HepG2 (cell line): ENCODE results near the gene GRM1. TPM values are rescaled to one million over a fixed set of nuclear protein-coding genes. Genes with fewer than 3 reads are reported as not detected.

Experiments
- ATAC-seq: fragments of 200-7000 bp; cut with Tn5 transposase; 3 replicates; pipeline ENCODE4 v1.9.1; 2020; ENCODE audit warnings: mild to moderate bottlenecking, moderate library complexity
- BruUV-seq: library from RNA; stranded (reverse); fragments of 400-500 nt; replicated peaks from 2 replicates; lab custom pipeline; 2021; lab: Mats Ljungman, UMichigan
- CTCF ChIA-PET: fragments of 300-600 bp; formaldehyde crosslinking; extraction: SDS; loops from one replicate; lab custom pipeline; 2021; ENCODE audit warnings: low total read pairs, inconsistent platforms, low intra/inter-chr PET ratio; lab: Yijun Ruan, JAX
- POLR2A ChIA-PET: fragments of 350-600 bp; sonication (Branson Sonifier 250); formaldehyde crosslinking; loops from one replicate; lab custom pipeline; 2020; ENCODE audit warnings: antibody characterized with exemption, inconsistent platforms; lab: Yijun Ruan, JAX
- DNase-seq: peaks from one replicate; pipeline ENCODE4 v3.0.0-alpha.2; 2015; ENCODE audit warnings: low spot score
- FAIRE-seq: peaks from 3 replicates; lab custom pipeline; 2011; peaks lifted over from hg19 to GRCh38; lab: Jason Lieb, UNC
- H2AFZ ChIP-seq: one replicate; pipeline ENCODE4 v1.6.1; 2011; ENCODE audit warnings: low read length, inconsistent platforms
- H3K27ac ChIP-seq: fragments of 300-600 bp; 3 replicates; pipeline ENCODE4 v1.8.0; 2011; ENCODE audit warnings: mixed run types, mild to moderate bottlenecking, mixed read lengths, low read length, inconsistent platforms; ENCODE audit not compliant: insufficient read depth; ENCODE audit errors: extremely low read length
- H3K27me3 ChIP-seq, 2 experiments: fragments of 200-600 bp in 1 of 2; 2 replicates in 1 of 2; 3 replicates in 1 of 2; pipeline versions ENCODE4 v1.6.0 to v1.8.0; 2011; ENCODE audit warnings: low read length in 2 of 2, mild to moderate bottlenecking in 2 of 2, moderate library complexity in 2 of 2, inconsistent platforms in 1 of 2; ENCODE audit not compliant: insufficient read depth in 2 of 2, control insufficient read depth in 1 of 2
- H3K36me3 ChIP-seq, 2 experiments: fragments of 200-600 bp in 1 of 2; replicated peaks in 1 of 2; 2 replicates in 1 of 2; 3 replicates in 1 of 2; pipeline versions ENCODE4 v1.5.1 to v1.8.0; 2011; ENCODE audit warnings: low read length in 2 of 2, inconsistent platforms in 1 of 2; ENCODE audit not compliant: insufficient read depth in 2 of 2, control insufficient read depth in 1 of 2
- H3K4me1 ChIP-seq: 2 replicates; pipeline ENCODE4 v1.5.1; 2012; ENCODE audit warnings: low read length, inconsistent platforms; ENCODE audit not compliant: insufficient read depth
- H3K4me2 ChIP-seq: 2 replicates; pipeline ENCODE4 v1.6.0; 2011; ENCODE audit warnings: low read depth, low read length, inconsistent platforms
- H3K4me3 ChIP-seq, 3 experiments: fragments of 200-600 bp in 1 of 3; sonication (generic), shearing (Covaris generic) in 1 of 3; replicated peaks in 1 of 3; 2 replicates each; pipeline ENCODE4 v1.5.1; 2011 to 2016; ENCODE audit warnings: low read length in 3 of 3, inconsistent platforms in 2 of 3, low read depth in 2 of 3, mild to moderate bottlenecking in 2 of 3, control low read depth in 1 of 3, mixed read lengths in 1 of 3; ENCODE audit not compliant: insufficient read depth in 1 of 3
- H3K79me2 ChIP-seq: one replicate; pipeline ENCODE4 v1.6.1; 2011; ENCODE audit warnings: low read length, inconsistent platforms; ENCODE audit not compliant: insufficient read depth
- H3K9ac ChIP-seq: 2 replicates; pipeline ENCODE4 v1.6.0; 2011; ENCODE audit warnings: mild to moderate bottlenecking, low read depth, low read length, inconsistent platforms; ENCODE audit not compliant: insufficient read depth
- H3K9me3 ChIP-seq: 2 replicates; pipeline ENCODE4 v1.5.1; 2012; ENCODE audit warnings: mild to moderate bottlenecking, low read length
- H4K20me1 ChIP-seq: 2 replicates; pipeline ENCODE4 v1.6.0; 2011; ENCODE audit warnings: inconsistent platforms, mild to moderate bottlenecking, low read length, moderate library complexity; ENCODE audit not compliant: insufficient read depth
- MAFF ChIP-seq: IDR thresholded peaks from 2 replicates; pipeline ENCODE4 v1.6.1; 2011; ENCODE audit warnings: low read depth, low read length, improper control_type of control experiment
- MAFK ChIP-seq, 2 experiments: IDR thresholded peaks in 1 of 2; conservative IDR thresholded peaks in 1 of 2; 2 replicates each; pipeline ENCODE4 v1.6.1; 2011; ENCODE audit warnings: improper control_type of control experiment in 2 of 2, low read length in 2 of 2
- NR0B2 ChIP-seq: sonication (generic); formaldehyde crosslinking; IDR thresholded peaks from 2 replicates; pipeline ENCODE4 v1.4.0; 2020; ENCODE audit warnings: mild to moderate bottlenecking, missing genetic modification reagents
- PITX1 ChIP-seq: sonication (generic); formaldehyde crosslinking; IDR thresholded peaks from 2 replicates; pipeline ENCODE4 v1.5.1; 2020; ENCODE audit warnings: mild to moderate bottlenecking, missing genetic modification reagents
- PTBP1 ChIP-seq: fragments of 200-400 bp; formaldehyde crosslinking; IDR thresholded peaks from 2 replicates; pipeline ENCODE4 v1.6.1; 2018; ENCODE audit warnings: low read length, low read depth; ENCODE audit not compliant: poor library complexity, severe bottlenecking
- SP140L ChIP-seq: sonication (generic); formaldehyde crosslinking; IDR thresholded peaks from 2 replicates; pipeline ENCODE4 v1.4.0; 2020; ENCODE audit warnings: missing genetic modification reagents, borderline replicate concordance
- SRSF4 ChIP-seq: fragments of 200-400 bp; formaldehyde crosslinking; IDR thresholded peaks from one replicate; pipeline ENCODE4 v1.6.1; 2018; ENCODE audit warnings: mild to moderate bottlenecking, low read depth, low read length, moderate library complexity; ENCODE audit not compliant: poor library complexity, severe bottlenecking
- THRA ChIP-seq: sonication (generic); formaldehyde crosslinking; IDR thresholded peaks from 2 replicates; pipeline ENCODE4 v1.4.0; 2020; ENCODE audit warnings: missing genetic modification reagents, borderline replicate concordance
- ZFP90 ChIP-seq: sonication (generic); formaldehyde crosslinking; IDR thresholded peaks from 2 replicates; pipeline ENCODE4 v1.8.0; 2022; ENCODE audit warnings: missing genetic modification reagents, mild to moderate bottlenecking, inconsistent platforms, borderline replicate concordance
- ZIK1 ChIP-seq: sonication (generic); formaldehyde crosslinking; IDR thresholded peaks from 2 replicates; pipeline ENCODE4 v1.5.0; 2020; ENCODE audit warnings: mild to moderate bottlenecking, low read depth, missing genetic modification reagents, borderline replicate concordance
- ZMAT5 ChIP-seq: sonication (generic); formaldehyde crosslinking; IDR thresholded peaks from 2 replicates; pipeline ENCODE4 v1.5.0; 2020; ENCODE audit warnings: mild to moderate bottlenecking, low read depth, missing genetic modification reagents, borderline replicate concordance
- ZNF292 ChIP-seq: sonication (generic); formaldehyde crosslinking; IDR thresholded peaks from 2 replicates; pipeline ENCODE4 v1.8.1; 2022; ENCODE audit warnings: mild to moderate bottlenecking, low read depth, missing genetic modification reagents, borderline replicate concordance
- WGBS: methylation state at CpG from one replicate; pipeline ENCODE4 v1.1.6; 2017; ENCODE audit warnings: low lambda C conversion rate; 5-methylcytosine and 5-hydroxymethylcytosine counted together
- in situ Hi-C: cut with HindIII; loops from 2 replicates; pipeline ENCODE4 v1.10.0; 2017; ENCODE audit warnings: low pct_unique_long_range_greater_than_20kb; ENCODE audit not compliant: extremely low pct_ligation_motif_present
- intact Hi-C: fragments of 100-400 bp; cut with micrococcal nuclease; formaldehyde crosslinking; loops from one replicate; pipeline ENCODE4 v1.10.0; 2022; ENCODE audit not compliant: unreplicated experiment
- polyA plus RNA-seq, 8 experiments: library from polyadenylated mRNA; depleted of rRNA in 3 of 8; stranded (reverse) in 7 of 8; unstranded in 1 of 8; fragments of >200 nt; fragmentation: Illumina TruSeq in 4 of 8; extraction: Trizol in 4 of 8; gene quantifications; 2 replicates each; pipeline versions ENCODE4 v1.2.1 to v1.2.3, GENCODE V29; 2011 to 2016; ENCODE audit warnings: low read depth in 4 of 8, missing spikeins in 1 of 8, mixed read lengths in 1 of 8; ENCODE audit not compliant: insufficient read depth in 1 of 8
- total RNA-seq, 5 experiments: library from RNA; depleted of rRNA; stranded (reverse); fragments of >200 nt; fragmentation: Illumina TruSeq; extraction: Trizol; gene quantifications; 2 replicates each; pipeline ENCODE4 v1.2.3, GENCODE V29; 2016; ENCODE audit warnings: low read depth in 1 of 5
- TF ChIP-seq, protein P1 (sequence below): IDR thresholded peaks from 2 replicates; pipeline ENCODE4 v1.4.0; 2020; ENCODE audit warnings: mild to moderate bottlenecking, missing genetic modification reagents

Gene GRM1
- total and polyA plus RNA-seq, 2 of the 13 experiments (the other 11 are each of a cell fraction or from before 2014, with no cell fraction given): 0.09 TPM; not detected in 1

- TF ChIP-seq, protein P1, sequence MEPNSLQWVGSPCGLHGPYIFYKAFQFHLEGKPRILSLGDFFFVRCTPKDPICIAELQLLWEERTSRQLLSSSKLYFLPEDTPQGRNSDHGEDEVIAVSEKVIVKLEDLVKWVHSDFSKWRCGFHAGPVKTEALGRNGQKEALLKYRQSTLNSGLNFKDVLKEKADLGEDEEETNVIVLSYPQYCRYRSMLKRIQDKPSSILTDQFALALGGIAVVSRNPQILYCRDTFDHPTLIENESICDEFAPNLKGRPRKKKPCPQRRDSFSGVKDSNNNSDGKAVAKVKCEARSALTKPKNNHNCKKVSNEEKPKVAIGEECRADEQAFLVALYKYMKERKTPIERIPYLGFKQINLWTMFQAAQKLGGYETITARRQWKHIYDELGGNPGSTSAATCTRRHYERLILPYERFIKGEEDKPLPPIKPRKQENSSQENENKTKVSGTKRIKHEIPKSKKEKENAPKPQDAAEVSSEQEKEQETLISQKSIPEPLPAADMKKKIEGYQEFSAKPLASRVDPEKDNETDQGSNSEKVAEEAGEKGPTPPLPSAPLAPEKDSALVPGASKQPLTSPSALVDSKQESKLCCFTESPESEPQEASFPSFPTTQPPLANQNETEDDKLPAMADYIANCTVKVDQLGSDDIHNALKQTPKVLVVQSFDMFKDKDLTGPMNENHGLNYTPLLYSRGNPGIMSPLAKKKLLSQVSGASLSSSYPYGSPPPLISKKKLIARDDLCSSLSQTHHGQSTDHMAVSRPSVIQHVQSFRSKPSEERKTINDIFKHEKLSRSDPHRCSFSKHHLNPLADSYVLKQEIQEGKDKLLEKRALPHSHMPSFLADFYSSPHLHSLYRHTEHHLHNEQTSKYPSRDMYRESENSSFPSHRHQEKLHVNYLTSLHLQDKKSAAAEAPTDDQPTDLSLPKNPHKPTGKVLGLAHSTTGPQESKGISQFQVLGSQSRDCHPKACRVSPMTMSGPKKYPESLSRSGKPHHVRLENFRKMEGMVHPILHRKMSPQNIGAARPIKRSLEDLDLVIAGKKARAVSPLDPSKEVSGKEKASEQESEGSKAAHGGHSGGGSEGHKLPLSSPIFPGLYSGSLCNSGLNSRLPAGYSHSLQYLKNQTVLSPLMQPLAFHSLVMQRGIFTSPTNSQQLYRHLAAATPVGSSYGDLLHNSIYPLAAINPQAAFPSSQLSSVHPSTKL (CRISPR knock-in tag): no peak
- no peak for TF ChIP-seq ZMAT5 (CRISPR knock-in tag)
- no peak for TF ChIP-seq ZFP90 (CRISPR knock-in tag)
- no peak for TF ChIP-seq SP140L
- TF ChIP-seq PTBP1: no peak
- TF ChIP-seq NR0B2: no peak
Measured at GRCh38 chr6:146123616-146124015, 94.8 kb downstream of the GRM1 start (continued).

DNA sequence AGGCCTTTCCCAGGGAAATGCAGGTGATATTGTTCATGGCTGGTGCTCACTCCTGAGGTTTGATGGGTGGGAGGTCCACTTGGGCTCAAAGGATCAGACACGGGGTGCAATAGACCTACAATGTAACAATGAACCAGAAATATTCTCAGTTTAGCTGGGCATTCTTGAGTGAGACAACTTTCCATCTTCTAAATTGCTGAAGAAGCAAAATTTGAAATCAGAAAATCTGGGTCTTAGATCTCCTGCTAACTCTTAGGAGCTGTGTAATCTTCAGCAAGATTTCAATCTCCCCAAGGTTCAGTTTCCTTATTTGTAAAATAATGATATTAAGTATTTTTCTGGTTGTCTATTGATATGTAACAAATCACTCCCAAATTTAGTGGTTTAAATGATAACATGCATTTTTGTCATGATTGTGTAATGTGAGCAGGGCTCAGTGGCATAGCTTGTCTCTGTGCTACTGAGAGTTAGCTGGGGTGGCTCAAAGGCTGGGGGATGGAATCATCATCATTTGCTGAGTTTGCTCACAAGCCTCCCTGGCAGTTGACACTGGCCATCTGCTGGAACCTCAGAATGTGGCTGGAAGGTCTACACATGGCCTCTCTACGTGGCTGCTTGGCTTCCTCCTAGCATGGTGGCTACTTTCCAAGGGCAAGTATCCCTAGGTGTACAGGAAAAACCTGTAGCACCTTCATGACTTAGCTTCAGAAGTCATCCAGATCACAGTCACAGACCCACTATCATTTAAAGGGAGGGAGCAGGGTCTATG is 98.8 kb downstream of the GRM1 start:
- Histone ChIP-seq H4K20me1 (no peaks in the 10 kb centered on the region), H3K4me1 (no peaks in the 10 kb centered on the region), H3K79me2 (no peaks in the 10 kb centered on the region), H2AFZ (no peak overlapping the region), H3K27ac (no peak overlapping the region), H3K9me3 (no peaks in the 10 kb centered on the region), H3K9ac (no peak overlapping the region), H3K36me3 (no peaks in the 10 kb centered on the region), H3K4me3 (no peak overlapping the region), H3K27me3 (no peaks in the 10 kb centered on the region), H3K4me2 (no peak overlapping the region)
- TF ChIP-seq THRA (CRISPR knock-in tag) (no peak), MAFF (peak; percentile 91), ZNF292 (no peak), SRSF4 (no peak), MAFK (conservative IDR thresholded peaks at IDR 0.05 in 1 of 2, IDR thresholded peaks at IDR 0.05 in 1 of 2; ENCODE audit: low read length in 2 of 2) (peak; percentile 94 to 95), ZIK1 (CRISPR knock-in tag) (no peak), PITX1 (CRISPR knock-in tag) (no peak)
- DNase-seq: no peak
- no peak for FAIRE-seq
- ChIA-PET CTCF (no interaction called here), POLR2A (no interaction called here)
- intact Hi-C loops: no loop called here
- WGBS: 0% methylated on average over 2 of the region's 2 CpGs
- ATAC-seq: no peak
- no TSS peak for BruUV-seq
- in situ Hi-C loops: no loop called here
